B cell (primary cell): ENCODE measurements around the gene ZNF440. TPM values are rescaled to one million over a fixed set of nuclear protein-coding genes. Genes with fewer than 3 reads are reported as not detected.
"Not testable (repeated sequence)": the region's sequence is repeated elsewhere in the genome, so short reads cannot be mapped to it uniquely, and the experiment has no call there.

ENCODE experiments used
- ATAC-seq: fragments of 200-7000 bp; cut with Tn5 transposase; one replicate; pipeline ENCODE4 v1.10.0; 2021; ENCODE audit warnings: low read depth, mild to moderate bottlenecking, moderate number of reproducible peaks, moderate library complexity
- CTCF ChIA-PET: fragments of 350-600 bp; sonication (Branson Sonifier 250); formaldehyde crosslinking; loops from one replicate; lab custom pipeline; 2021; ENCODE audit warnings: antibody characterized with exemption, inconsistent platforms; lab: Charles Lee
- POLR2A ChIA-PET: fragments of 350-600 bp; sonication (Branson Sonifier 250); formaldehyde crosslinking; loops from one replicate; lab custom pipeline; 2021; ENCODE audit warnings: antibody characterized with exemption; lab: Charles Lee
- DNase-seq: peaks from one replicate; pipeline ENCODE4 v3.0.0; 2013
- H2AFZ ChIP-seq: 2 replicates; pipeline ENCODE4 v1.6.1; 2012; ENCODE audit warnings: mild to moderate bottlenecking, low read depth, low read length; ENCODE audit not compliant: insufficient read depth, poor library complexity, severe bottlenecking
- H3K27ac ChIP-seq, 2 donors: 1 replicate in 1 of 2; 2 replicates in 1 of 2; pipeline ENCODE4 v1.5.1; 2012 to 2013; ENCODE audit warnings: low read length in 2 of 2, mild to moderate bottlenecking in 2 of 2, moderate library complexity in 1 of 2
- H3K27me3 ChIP-seq, 4 experiments: fragments of 200-600 bp in 1 of 4; sonication (generic) in 1 of 4; replicated peaks in 1 of 4; 1 replicate in 2 of 4; 2 replicates in 2 of 4; pipeline versions ENCODE4 v1.6.1 to v1.7.0; 2013 to 2016; ENCODE audit warnings: low read length in 3 of 4, mild to moderate bottlenecking in 2 of 4, mixed read lengths in 1 of 4, moderate library complexity in 1 of 4; ENCODE audit not compliant: insufficient read depth in 4 of 4, control insufficient read depth in 3 of 4; ENCODE audit errors: control extremely low read depth in 1 of 4
- H3K36me3 ChIP-seq, 2 experiments: replicated peaks in 1 of 2; 1 replicate in 1 of 2; 2 replicates in 1 of 2; pipeline versions ENCODE4 v1.6.1 to v1.7.1; 2013; ENCODE audit warnings: low read length in 1 of 2; ENCODE audit not compliant: insufficient read depth in 2 of 2, control insufficient read depth in 1 of 2; ENCODE audit errors: control extremely low read depth in 1 of 2, extremely low read depth in 1 of 2
- H3K4me1 ChIP-seq, 2 donors: fragments of 200-600 bp in 1 of 2; sonication (generic) in 1 of 2; 1 replicate in 1 of 2; 2 replicates in 1 of 2; pipeline versions ENCODE4 v1.5.1 to v1.6.1; 2013 to 2017; ENCODE audit warnings: low read length in 2 of 2; ENCODE audit not compliant: control insufficient read depth in 2 of 2, insufficient read depth in 2 of 2
- H3K4me2 ChIP-seq: replicated peaks from 2 replicates; pipeline ENCODE3; 2012; ENCODE audit warnings: mild to moderate bottlenecking, low read depth, low read length; ENCODE audit not compliant: poor library complexity, severe bottlenecking
- H3K4me3 ChIP-seq, 5 experiments: fragments of 200-600 bp in 1 of 5; sonication (generic) in 1 of 5; 1 replicate in 3 of 5; 2 replicates in 2 of 5; pipeline versions ENCODE4 v1.5.1 to v1.7.0; 2011 to 2016; ENCODE audit warnings: low read length in 4 of 5, mild to moderate bottlenecking in 4 of 5, low read depth in 2 of 5, control low read depth in 1 of 5, moderate library complexity in 1 of 5; ENCODE audit not compliant: insufficient read depth in 1 of 5; ENCODE audit errors: control extremely low read depth in 1 of 5, extremely low read depth in 1 of 5
- H3K79me2 ChIP-seq: fragments of 200-600 bp; sonication (generic); one replicate; pipeline ENCODE4 v1.6.0; 2016; ENCODE audit warnings: low read length; ENCODE audit not compliant: control insufficient read depth, insufficient read depth
- H3K9ac ChIP-seq: fragments of 200-600 bp; sonication (generic); 2 replicates; pipeline ENCODE4 v1.6.1; 2017; ENCODE audit warnings: mild to moderate bottlenecking, low read length, moderate library complexity
- H3K9me3 ChIP-seq, 3 donors: one replicate each; pipeline versions ENCODE4 v1.6.1 to v1.7.1; 2013; ENCODE audit warnings: low read length in 2 of 3; ENCODE audit not compliant: control insufficient read depth in 2 of 3, insufficient read depth in 1 of 3; ENCODE audit errors: control extremely low read depth in 1 of 3
- H4K20me1 ChIP-seq: 2 replicates; pipeline ENCODE4 v1.6.0; 2012; ENCODE audit warnings: mild to moderate bottlenecking, low read length; ENCODE audit not compliant: insufficient read depth, control insufficient read depth, poor library complexity, severe bottlenecking
- H3K27ac Mint-ChIP-seq: one replicate; pipeline ENCODE4 v1.8.0; 2021; ENCODE audit warnings: mixed read lengths
- H3K27me3 Mint-ChIP-seq: one replicate; pipeline ENCODE4 v1.8.0; 2021; ENCODE audit warnings: mixed read lengths
- H3K4me1 Mint-ChIP-seq: one replicate; pipeline ENCODE4 v1.8.0; 2021; ENCODE audit warnings: mixed read lengths
- H3K4me3 Mint-ChIP-seq: one replicate; pipeline ENCODE4 v1.8.0; 2021; ENCODE audit warnings: mixed read lengths
- H3K9me3 Mint-ChIP-seq: one replicate; pipeline ENCODE4 v1.8.0; 2022; ENCODE audit warnings: mixed read lengths; ENCODE audit not compliant: insufficient read depth
- EZH2 ChIP-seq: IDR thresholded peaks from 2 replicates; pipeline ENCODE4 v1.6.1; 2012; ENCODE audit warnings: borderline replicate concordance, low read depth, mild to moderate bottlenecking, moderate library complexity, low read length; ENCODE audit not compliant: insufficient read depth, poor library complexity, severe bottlenecking
- WGBS: methylation state at CpG from one replicate; pipeline ENCODE4 v1.1.5; 2013; ENCODE audit warnings: missing lambda C conversion rate; ENCODE audit not compliant: insufficient coverage; 5-methylcytosine and 5-hydroxymethylcytosine counted together
- intact Hi-C: fragments of 100-400 bp; cut with micrococcal nuclease; formaldehyde crosslinking; loops from one replicate; pipeline ENCODE4 v1.10.0; 2022
- polyA plus RNA-seq: library from polyadenylated mRNA; depleted of rRNA; stranded (reverse); fragments of >200 nt; gene quantifications from 2 replicates; pipeline ENCODE4 v1.2.3, GENCODE V29; 2012
- total RNA-seq, 2 donors: library from RNA; stranded (reverse); fragments of 120-200 nt in 1 of 2; gene quantifications; 1 replicate in 1 of 2; 2 replicates in 1 of 2; pipeline versions ENCODE4 v1.2.3 to v1.2.4, GENCODE V29; 2013 to 2022
- TF ChIP-seq, protein P1 (sequence below): fragments of 200-600 bp; IDR thresholded peaks from one replicate; pipeline ENCODE4 v1.8.0; 2022; ENCODE audit warnings: antibody characterized with exemption, mild to moderate bottlenecking

ZNF440 gene
- total and polyA plus RNA-seq, 2 donors (not counting 1 experiment from before 2014, with no cell fraction given), result 3.4 to 22.4 TPM

GRCh38 chr19:11873762-11874161, 59.7 kb downstream of the ZNF440 start:
- Mint-ChIP-seq H3K9me3 (peaks cover 13% of the 10 kb centered on the region), H3K4me1 (no peaks in the 10 kb centered on the region), H3K4me3 (no peak overlapping the region), H3K27ac (no peak overlapping the region), H3K27me3 (no peaks in the 10 kb centered on the region)
- Histone ChIP-seq H4K20me1 (no peaks in the 10 kb centered on the region), H3K4me2 (no peak overlapping the region), H3K27me3 (no peaks in the 10 kb centered on the region), H3K4me1 (no peaks in the 10 kb centered on the region), H3K27ac (no peak overlapping the region), H3K79me2 (no peaks in the 10 kb centered on the region), H2AFZ (no peak overlapping the region), H3K9me3 (peaks cover 2 to 27% (median 26%) of the 10 kb centered on the region in 3 donors), H3K4me3 (no peak overlapping the region), H3K36me3 (peaks cover 3 to 4% of the 10 kb centered on the region in 2 experiments), H3K9ac (no peak overlapping the region)
- ChIA-PET POLR2A (no interaction called here), CTCF (interaction anchor here (1.4 kb wide), 1 partner anchor 9 kb away, joined by 3 read pairs; no protein-coding TSS in a partner anchor)
- ATAC-seq, result no peak
- no CpG with 5 or more reads among the region's 1 CpG for WGBS
- DNase-seq, result no peak
- intact Hi-C loops, result no loop called here
- TF ChIP-seq, protein P1, sequence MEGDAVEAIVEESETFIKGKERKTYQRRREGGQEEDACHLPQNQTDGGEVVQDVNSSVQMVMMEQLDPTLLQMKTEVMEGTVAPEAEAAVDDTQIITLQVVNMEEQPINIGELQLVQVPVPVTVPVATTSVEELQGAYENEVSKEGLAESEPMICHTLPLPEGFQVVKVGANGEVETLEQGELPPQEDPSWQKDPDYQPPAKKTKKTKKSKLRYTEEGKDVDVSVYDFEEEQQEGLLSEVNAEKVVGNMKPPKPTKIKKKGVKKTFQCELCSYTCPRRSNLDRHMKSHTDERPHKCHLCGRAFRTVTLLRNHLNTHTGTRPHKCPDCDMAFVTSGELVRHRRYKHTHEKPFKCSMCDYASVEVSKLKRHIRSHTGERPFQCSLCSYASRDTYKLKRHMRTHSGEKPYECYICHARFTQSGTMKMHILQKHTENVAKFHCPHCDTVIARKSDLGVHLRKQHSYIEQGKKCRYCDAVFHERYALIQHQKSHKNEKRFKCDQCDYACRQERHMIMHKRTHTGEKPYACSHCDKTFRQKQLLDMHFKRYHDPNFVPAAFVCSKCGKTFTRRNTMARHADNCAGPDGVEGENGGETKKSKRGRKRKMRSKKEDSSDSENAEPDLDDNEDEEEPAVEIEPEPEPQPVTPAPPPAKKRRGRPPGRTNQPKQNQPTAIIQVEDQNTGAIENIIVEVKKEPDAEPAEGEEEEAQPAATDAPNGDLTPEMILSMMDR, result no peak
- TF ChIP-seq EZH2, result no peak

GRCh38 chr19:11879687-11880266, 65.7 kb downstream of the ZNF440 start:
- H3K9ac ChIP-seq, H4K20me1 ChIP-seq, H3K4me3 Mint-ChIP-seq, ATAC-seq, H3K27ac Mint-ChIP-seq, H3K4me3 ChIP-seq, POLR2A ChIA-PET, H3K27ac ChIP-seq, H3K79me2 ChIP-seq, H3K4me1 Mint-ChIP-seq, H3K4me1 ChIP-seq, H2AFZ ChIP-seq, H3K27me3 ChIP-seq, H3K36me3 ChIP-seq, H3K27me3 Mint-ChIP-seq, H3K4me2 ChIP-seq, H3K9me3 Mint-ChIP-seq: not testable (repeated sequence)
- CTCF ChIA-PET, result interaction anchor here (0.5 to 2.8 kb wide), 11 partner anchors 12 to 283 kb away, joined by 3 to 22 read pairs (median 3); partner anchors contain the start of genes ZNF136, ZNF20 and ZNF491
- 75% methylated on average over 10 of the region's 16 CpGs for WGBS
- intact Hi-C loops, result loop anchor here (2.0 kb wide), 2 partner anchors 45 to 65 kb away; partner anchors contain the start of genes ZNF440 and ZNF700
- DNase-seq, result peak; percentile 26
- H3K9me3 ChIP-seq, result peaks cover 0 to 19% (median 7%) of the 10 kb centered on the region in 3 donors
